Measurements from ENCODE around the gene MAPK13. TPM values are rescaled to one million over a fixed set of nuclear protein-coding genes. Genes with fewer than 3 reads are reported as not detected.
A peak's percentile ranks its signal among the peaks of the same experiment; 100 is the strongest.

The MAPK13 gene
- total RNA-seq, 1 donor from 2014 or later = 12.2 TPM

DNA sequence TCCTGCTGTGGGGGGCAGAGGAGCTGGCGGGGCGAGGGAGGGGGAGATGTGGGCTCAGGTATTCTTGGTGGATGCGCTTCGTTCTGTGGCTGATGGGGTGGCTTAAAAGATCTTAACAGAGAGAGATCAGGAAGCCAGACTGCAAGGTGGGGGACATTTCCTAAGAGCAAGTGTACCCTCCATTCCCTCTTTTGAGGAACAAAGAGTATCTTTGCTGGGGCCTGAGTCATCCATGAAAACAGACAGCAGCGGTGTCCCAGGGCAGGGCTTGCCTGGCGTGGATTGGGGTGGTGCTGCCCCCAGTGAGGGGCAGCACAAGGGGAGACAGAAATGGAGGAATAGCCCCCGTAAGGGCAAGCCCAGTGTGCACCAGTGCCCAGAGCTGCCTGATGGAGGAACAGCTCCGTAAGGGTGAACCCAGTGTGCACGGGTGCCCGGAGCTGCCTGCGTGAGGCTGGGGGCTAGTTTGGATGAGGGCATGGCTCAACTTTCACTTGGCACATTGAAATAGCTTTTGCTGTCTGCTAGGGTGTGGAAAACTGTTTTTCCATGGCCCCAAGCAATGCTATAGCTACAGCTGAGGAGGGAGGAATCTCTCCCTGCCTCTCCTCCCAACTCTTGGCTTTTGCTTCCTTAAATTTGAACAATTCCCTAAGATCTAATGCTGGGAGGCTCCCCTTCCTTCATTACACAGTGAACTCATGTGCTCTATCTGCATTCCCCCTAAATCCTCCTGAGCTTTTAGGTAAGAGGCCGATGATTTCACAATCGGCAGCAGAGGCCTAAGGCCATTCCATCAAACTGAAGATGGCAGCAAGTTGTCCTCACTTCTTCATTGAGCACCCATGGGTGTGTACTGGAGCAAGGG is 12.9 kb downstream of the MAPK13 start:
- peak; percentile 75 for DNase-seq (ENCODE audit: low spot score)

- peak; percentile 57 for DNase-seq (ENCODE audit: low spot score)
Measured at GRCh38 chr6:36145495-36145894, 15.2 kb downstream of the MAPK13 start.

GRCh38 chr6:36147294-36147693 is 17.0 kb downstream of the MAPK13 start:
- DNase-seq (ENCODE audit: low spot score) = no peak

DNA sequence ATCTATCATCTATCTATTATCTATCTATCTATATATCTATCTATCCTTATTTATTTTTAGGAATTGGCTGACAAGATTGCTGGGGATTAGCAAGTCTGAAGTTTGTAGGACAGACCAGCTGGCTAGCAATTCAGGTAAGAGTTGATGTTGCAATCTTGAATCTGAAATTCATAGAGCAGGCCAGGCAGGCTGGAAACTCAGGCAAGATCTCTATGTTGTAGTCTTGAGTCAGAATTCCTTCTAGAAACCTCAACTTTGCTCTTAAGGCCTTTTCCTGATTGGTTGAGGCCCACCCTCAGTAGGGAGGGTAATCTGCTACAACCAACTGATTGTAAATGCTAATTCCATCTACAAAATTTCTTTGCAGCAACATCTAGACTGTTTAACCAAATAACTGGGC is 19.2 kb downstream of the MAPK13 start:
- no peak for DNase-seq (ENCODE audit: low spot score)

GRCh38 chr6:36150283-36150682 is 20.0 kb downstream of the MAPK13 start:
- DNase-seq (ENCODE audit: low spot score) = no peak

DNA sequence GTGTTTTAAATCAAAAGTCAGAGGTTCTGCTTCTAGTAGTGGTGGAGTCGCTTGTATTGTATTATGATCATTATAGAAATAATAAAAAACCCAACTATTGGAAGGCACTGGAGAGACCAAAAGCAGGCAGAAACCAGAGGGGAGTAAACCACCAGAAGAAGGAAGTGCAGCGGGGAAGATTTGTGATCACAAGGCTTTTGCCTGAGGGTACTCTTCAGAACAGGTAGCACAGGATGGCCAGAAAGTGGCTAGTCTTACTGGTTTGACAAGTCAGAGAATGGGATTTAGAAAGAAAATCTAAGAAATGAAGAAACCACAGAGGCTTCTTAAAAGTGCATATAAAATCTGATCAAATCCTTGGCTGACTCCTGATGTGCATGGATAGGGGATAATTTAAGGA is 24.0 kb downstream of the MAPK13 start:
- DNase-seq (ENCODE audit: low spot score) = no peak

DNA sequence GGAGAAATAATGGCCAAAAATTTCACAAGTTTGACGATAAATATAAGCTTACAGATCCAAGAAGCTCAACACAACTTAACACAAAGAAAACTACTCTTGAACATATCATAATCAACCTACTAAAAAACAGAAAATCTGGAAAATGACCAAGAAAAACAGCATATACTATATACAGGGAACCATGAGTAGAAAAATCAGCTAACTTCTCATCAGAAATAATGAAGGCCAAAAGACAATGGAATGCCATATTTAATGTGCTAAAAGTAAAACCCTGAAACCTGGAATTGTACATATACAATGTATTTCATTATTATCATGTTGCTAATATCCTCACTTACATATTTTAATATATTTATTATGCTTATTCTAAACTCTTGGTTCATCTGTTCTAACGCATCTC is 25.3 kb downstream of the MAPK13 start:
- DNase-seq (ENCODE audit: low spot score) = no peak

- no peak for DNase-seq (ENCODE audit: low spot score)
Measured at GRCh38 chr6:36160147-36160760, 29.9 kb downstream of the MAPK13 start.

DNA sequence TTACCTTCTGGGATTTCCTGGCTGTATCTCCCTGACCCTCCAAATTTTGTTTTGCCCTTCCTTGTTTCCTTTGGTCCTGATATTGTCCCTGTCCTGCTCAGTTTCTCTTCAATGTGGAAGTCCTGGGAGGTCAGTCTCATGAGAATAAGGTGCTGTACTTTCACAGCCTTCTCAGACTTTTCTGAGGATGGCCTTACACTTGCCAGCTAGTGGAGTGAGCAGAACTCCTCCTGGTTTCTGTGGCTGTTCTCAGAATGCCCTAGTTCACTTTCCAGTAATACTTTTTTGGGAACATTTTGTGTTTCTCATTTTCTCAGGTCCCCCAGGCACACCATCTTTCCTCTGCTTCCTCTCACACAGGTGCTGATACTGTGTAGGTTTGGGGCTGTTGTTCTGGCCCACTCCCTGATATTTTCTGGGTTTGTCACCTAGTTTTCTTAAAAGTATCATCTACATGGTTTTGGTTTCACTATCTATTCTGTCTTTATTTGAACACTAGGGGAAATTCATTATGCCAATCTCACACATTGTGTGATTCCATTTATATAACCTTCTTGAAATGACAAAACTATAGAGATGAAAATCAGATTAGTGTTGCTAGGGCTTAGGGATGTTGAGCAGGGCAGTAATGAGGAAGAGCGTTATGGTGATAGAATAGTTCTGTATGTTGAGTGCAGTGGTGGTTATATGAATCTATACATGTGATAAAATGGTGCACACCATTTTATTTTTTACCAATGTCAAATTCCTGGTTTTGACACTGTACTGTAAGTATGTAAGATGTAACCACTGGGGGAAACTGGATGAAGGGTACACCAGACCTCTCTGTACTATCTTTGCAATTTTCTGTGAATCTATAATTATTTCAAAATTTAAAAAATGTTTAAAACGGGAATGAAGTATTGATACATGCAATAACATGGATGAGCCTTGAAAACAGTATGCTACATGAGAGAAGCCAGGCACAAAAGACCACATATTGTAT is 39.0 kb downstream of the MAPK13 start:
- DNase-seq (ENCODE audit: low spot score) = no peak

GRCh38 chr6:36170704-36171103 is 40.4 kb downstream of the MAPK13 start:
- DNase-seq (ENCODE audit: low spot score) = no peak

DNA sequence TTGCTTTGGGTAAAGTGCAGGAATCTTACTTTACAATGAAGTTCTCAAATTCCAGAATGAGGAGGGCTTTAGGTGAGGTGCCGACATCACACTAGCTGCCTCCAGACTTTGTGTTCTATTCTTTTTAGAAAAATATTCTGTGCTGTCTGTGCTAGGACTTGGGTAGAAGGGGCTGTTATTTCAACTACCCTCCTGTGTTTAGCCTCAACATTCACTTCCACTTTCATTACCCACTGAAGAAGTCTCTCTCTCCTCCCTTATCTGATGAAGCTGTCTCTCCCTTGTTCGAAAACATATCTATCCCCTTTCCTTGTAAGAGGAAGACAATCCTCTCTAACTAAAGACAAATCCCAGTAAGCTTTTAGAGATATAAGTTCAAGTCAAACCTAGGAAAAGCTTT is 41.3 kb downstream of the MAPK13 start:
- DNase-seq (ENCODE audit: low spot score) = no peak

DNA sequence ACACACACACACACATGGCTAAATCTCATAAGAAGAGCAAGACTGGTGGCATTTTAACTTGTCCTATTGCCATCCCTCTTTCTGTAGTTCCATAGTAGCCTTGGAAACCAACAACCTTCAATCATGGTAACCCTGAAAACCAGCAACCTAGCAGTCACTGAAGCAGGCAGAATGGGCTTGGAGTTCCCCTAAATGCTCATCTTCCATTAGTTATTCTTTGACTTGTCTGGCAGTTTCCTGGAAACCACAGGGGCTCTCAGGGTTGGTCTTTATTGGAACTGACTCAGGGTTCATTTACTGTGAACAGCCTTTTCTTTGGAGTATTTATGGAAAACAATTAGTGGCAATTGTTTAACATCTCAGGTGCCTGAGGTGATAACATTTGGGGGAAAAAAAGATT is 46.9 kb downstream of the MAPK13 start:
- no peak for DNase-seq (ENCODE audit: low spot score)

GRCh38 chr6:36178544-36178943 is 48.2 kb downstream of the MAPK13 start:
- DNase-seq (ENCODE audit: low spot score) = no peak

DNA sequence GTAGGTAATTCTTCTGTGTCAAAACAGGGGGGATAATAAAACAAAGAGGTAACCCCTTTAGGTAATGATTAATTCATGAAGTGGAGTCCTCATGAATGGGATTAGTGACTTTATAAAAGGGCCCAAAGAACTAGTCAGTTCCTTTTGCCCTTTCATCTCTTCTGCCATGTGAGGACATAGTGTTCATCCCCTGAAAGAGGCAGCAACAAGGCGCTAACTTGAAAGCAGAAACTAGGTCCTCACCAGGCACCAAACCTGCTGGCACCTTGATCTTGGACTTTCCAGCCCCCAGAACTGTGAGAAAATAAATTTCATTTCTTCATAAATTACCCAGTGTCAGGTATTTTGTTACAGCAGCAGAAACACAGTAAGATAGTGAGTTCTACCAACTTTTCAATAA is 49.8 kb downstream of the MAPK13 start:
- no peak for DNase-seq (ENCODE audit: low spot score)

DNA sequence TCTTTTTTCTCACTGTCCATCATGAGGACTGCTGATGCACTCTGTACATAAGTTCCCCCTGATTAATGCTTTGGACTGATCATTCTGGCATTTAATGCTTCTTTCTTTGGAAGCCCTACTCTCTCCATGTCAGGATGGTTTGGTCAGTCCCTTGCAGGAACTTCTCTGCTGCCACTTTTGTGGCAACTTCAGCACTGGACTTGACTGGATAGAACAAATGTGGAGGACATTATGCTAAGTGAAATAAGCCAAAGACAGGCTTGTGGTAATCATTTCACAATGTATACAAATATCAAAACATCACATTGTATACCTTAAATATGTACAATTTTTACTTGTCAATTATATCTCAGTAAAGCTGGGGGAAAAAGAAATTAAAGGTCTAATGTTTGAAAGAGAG is 54.0 kb downstream of the MAPK13 start:
- no peak for DNase-seq (ENCODE audit: low spot score)

- DNase-seq (ENCODE audit: low spot score) = no peak
Measured at GRCh38 chr6:36186199-36186598, 55.9 kb downstream of the MAPK13 start.

DNA sequence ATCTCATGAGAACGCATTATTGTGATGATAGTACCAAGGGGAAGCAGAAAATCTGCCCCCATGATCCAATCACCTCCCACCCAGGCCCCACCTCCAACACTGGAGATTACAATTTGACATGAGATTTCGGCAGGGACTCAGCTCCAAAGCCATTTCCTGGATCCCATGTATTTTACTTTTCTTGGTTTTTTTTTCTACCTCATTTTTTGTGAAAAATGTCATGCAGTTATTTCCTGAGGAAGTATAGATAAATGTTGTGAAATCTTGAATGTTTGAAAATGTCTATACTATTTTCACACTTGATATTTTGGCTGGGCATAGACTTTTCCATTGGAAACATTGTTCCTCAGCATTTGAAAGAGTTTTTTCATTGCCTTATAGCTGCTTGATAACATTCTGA is 57.1 kb downstream of the MAPK13 start:
- DNase-seq (ENCODE audit: low spot score) = no peak
